Esophagus muscularis mucosa (tissue), 4 donors: ENCODE data around the gene ADAM33. TPM values are rescaled to one million over a fixed set of nuclear protein-coding genes. Genes with fewer than 3 reads are reported as not detected.

Experiments used
- DNase-seq: peaks from one replicate; pipeline ENCODE4 v3.0.0-alpha.2; 2017; ENCODE audit errors: extremely low spot score
- H3K27ac ChIP-seq, 4 donors: fragments of 200-600 bp; sonication (generic); replicated peaks in 1 of 4; 1 replicate in 3 of 4; 2 replicates in 1 of 4; pipeline ENCODE4 v1.5.1; 2016 to 2019; ENCODE audit warnings: mild to moderate bottlenecking in 1 of 4
- H3K27me3 ChIP-seq, 4 donors: fragments of 200-600 bp; sonication (generic); one replicate each; pipeline versions ENCODE4 v1.5.1 to v1.6.0; 2016 to 2019
- H3K36me3 ChIP-seq, 4 donors: fragments of 200-600 bp; sonication (generic); one replicate each; pipeline ENCODE4 v1.5.1; 2016 to 2019
- H3K4me1 ChIP-seq, 4 donors: fragments of 200-600 bp; sonication (generic); one replicate each; pipeline ENCODE4 v1.5.1; 2016 to 2019
- H3K4me3 ChIP-seq, 4 donors: fragments of 200-600 bp; sonication (generic); 1 replicate in 2 of 4; 2 replicates in 2 of 4; pipeline ENCODE4 v1.5.1; 2016 to 2019; ENCODE audit warnings: mild to moderate bottlenecking in 4 of 4, moderate library complexity in 1 of 4
- H3K9me3 ChIP-seq, 4 donors: fragments of 200-600 bp; sonication (generic); 1 replicate in 3 of 4; 2 replicates in 1 of 4; pipeline ENCODE4 v1.5.1; 2016 to 2019
- EP300 ChIP-seq: sonication (generic); formaldehyde crosslinking; IDR thresholded peaks from one replicate; pipeline ENCODE4 v1.6.1; 2017; ENCODE audit warnings: antibody characterized with exemption
- POLR2A ChIP-seq: fragments of 450-650 bp; IDR thresholded peaks from one replicate; pipeline ENCODE4 v1.6.1; 2017; ENCODE audit warnings: antibody characterized with exemption, moderate library complexity, mild to moderate bottlenecking, low read depth
- POLR2AphosphoS5 ChIP-seq, 2 donors: sonication (generic); formaldehyde crosslinking; IDR thresholded peaks; one replicate each; pipeline ENCODE4 v1.6.1; 2017; ENCODE audit warnings: antibody characterized with exemption in 2 of 2
- WGBS: methylation state at CpG from one replicate; pipeline ENCODE4 v1.1.5; 2018; 5-methylcytosine and 5-hydroxymethylcytosine counted together
- intact Hi-C: fragments of 100-400 bp; cut with DNase I; formaldehyde crosslinking; loops from one replicate; pipeline ENCODE4 v1.15.1; 2023
- total RNA-seq, 4 donors: library from RNA; depleted of rRNA; stranded (reverse); fragments of >200 nt; gene quantifications; one replicate each; pipeline versions ENCODE4 v1.1.0 to v1.2.1, GENCODE V29; 2016
- TF ChIP-seq, protein P1 (sequence below), 3 experiments: fragments of 200-600 bp in 2 of 3; fragments of 450-650 bp in 1 of 3; sonication (generic) in 2 of 3; IDR thresholded peaks; one replicate each; pipeline ENCODE4 v1.5.1; 2017 to 2019; ENCODE audit warnings: antibody characterized with exemption in 3 of 3, mild to moderate bottlenecking in 2 of 3, moderate library complexity in 1 of 3

Gene ADAM33
- total RNA-seq, 4 donors from 2014 or later: 45.4 to 144 (median 64.4) TPM

DNA sequence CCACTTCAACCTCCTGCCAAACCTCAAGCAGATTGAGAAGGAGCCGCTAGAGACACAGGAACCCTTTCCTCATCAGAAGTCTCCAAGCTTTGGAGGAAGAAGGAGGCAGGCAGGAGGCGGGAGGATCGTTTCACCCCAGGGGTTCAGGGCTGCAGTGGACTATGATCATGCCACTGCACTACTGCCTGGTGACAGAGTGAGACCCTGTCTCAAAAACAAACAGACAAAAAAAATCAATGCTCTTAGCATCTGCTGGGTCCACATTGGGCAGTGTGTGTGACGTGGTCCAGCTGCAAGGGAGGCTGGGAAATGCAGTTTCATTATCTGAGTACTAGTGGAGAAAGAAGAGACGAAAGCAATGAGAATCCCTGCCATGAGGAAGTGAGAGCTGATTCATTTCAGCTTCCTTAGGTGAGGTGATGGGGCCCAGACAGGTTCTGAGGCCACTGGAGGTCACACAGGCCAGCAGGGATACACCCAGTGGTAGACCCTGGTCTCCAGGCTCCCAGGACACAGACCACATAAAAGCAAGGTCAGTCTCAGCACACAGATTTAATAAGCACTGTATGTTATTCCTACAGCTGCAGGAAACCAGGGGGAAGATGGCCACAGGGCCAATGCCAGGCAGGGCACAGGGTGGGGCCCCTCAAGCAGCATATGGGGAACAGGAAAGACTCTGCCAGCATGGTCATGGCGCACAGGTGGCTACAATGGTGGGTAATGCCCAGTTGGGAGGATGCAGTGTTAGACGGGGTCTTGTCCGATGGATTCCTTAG is 22.9 kb downstream of the ADAM33 start:
- Histone ChIP-seq H3K27me3 (peaks cover 0 to 55% (median 16%) of the 10 kb centered on the region in 4 donors), H3K36me3 (no peaks in the 10 kb centered on the region), H3K27ac (no peak overlapping the region), H3K9me3 (peaks cover 0 to under 1% (median 0%) of the 10 kb centered on the region in 4 donors), H3K4me3 (no peak overlapping the region), H3K4me1 (peaks cover 4 to 15% (median 13%) of the 10 kb centered on the region in 4 donors)
- TF ChIP-seq EP300 (no peak), POLR2AphosphoS5 (IDR thresholded peaks at IDR 0.05) (no peak), POLR2A (no peak)
- TF ChIP-seq, protein P1, sequence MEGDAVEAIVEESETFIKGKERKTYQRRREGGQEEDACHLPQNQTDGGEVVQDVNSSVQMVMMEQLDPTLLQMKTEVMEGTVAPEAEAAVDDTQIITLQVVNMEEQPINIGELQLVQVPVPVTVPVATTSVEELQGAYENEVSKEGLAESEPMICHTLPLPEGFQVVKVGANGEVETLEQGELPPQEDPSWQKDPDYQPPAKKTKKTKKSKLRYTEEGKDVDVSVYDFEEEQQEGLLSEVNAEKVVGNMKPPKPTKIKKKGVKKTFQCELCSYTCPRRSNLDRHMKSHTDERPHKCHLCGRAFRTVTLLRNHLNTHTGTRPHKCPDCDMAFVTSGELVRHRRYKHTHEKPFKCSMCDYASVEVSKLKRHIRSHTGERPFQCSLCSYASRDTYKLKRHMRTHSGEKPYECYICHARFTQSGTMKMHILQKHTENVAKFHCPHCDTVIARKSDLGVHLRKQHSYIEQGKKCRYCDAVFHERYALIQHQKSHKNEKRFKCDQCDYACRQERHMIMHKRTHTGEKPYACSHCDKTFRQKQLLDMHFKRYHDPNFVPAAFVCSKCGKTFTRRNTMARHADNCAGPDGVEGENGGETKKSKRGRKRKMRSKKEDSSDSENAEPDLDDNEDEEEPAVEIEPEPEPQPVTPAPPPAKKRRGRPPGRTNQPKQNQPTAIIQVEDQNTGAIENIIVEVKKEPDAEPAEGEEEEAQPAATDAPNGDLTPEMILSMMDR (IDR thresholded peaks at IDR 0.05): no peak
- DNase-seq: no peak
- WGBS: 74% methylated on average over 8 of the region's 8 CpGs
- intact Hi-C loops: no loop called here

DNA sequence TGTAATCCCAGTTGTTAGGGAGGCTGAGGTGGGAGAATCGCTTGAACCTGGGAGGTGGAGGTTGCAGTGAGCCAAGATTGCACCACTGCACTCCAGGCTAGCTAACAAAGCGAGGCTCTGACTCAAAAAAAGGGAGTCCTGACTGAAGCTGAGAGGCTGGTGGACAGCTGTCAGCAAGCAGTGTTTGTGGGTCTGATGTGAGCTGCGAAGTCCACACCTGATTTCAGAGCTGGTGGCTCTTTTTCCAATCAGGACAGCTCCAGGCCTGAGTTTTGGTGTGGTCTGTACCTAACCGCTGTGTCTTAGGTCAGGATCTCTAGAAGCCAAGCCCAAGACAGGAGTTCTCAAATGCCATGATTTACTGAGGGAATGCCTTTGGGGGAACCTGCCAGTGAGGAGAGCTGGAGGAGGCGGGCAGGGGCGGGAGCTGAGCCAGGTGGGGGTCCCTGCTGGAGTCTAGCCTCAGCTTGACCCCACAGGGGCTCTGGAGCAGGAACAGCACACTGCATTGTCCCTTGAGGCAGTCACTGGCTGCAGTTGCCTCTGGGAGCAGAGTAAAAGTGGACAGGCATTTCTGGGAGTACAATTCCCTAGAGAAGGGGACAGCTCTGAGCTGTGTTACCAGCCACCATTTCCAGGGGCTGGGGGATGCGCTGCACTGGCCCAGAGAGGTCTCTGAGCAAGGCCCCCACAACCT is 23.6 kb downstream of the ADAM33 start:
- Histone ChIP-seq H3K27me3 (peaks cover 0 to 54% (median 16%) of the 10 kb centered on the region in 4 donors), H3K36me3 (no peaks in the 10 kb centered on the region), H3K4me1 (peaks cover 4 to 15% (median 13%) of the 10 kb centered on the region in 4 donors), H3K27ac (no peak overlapping the region), H3K4me3 (no peak overlapping the region), H3K9me3 (peaks cover 0 to 8% (median 0%) of the 10 kb centered on the region in 4 donors)
- intact Hi-C loops: no loop called here
- WGBS: 90% methylated on average over 5 of the region's 7 CpGs
- TF ChIP-seq POLR2AphosphoS5 (IDR thresholded peaks at IDR 0.05): no peak
- TF ChIP-seq EP300: no peak
- TF ChIP-seq POLR2A: no peak
- no peak for DNase-seq

DNA sequence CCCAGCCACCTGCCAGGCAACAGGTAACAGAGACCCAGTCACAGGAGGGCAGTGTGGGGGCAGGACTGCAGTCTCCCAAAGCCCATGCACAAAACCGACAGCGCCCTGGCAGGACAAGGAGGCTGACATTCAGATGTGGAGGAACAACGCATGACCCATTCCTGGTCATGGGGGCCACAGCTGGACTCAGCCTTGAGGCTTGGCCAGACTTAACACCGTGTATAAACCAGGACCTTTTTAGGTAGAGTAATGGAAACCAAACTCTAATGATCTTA is 26.7 kb downstream of the ADAM33 start:
- intact Hi-C loops: no loop called here
- WGBS: 91% methylated on average over 3 of the region's 4 CpGs
- H3K27me3 ChIP-seq: peaks cover 0 to 26% (median 2%) of the 10 kb centered on the region in 4 donors
- H3K9me3 ChIP-seq: peaks cover 0 to 10% (median 0%) of the 10 kb centered on the region in 4 donors
- DNase-seq: no peak
- H3K4me1 ChIP-seq: peaks cover 0 to 2% (median under 1%) of the 10 kb centered on the region in 4 donors
- H3K36me3 ChIP-seq: peaks cover 0 to 5% (median 1%) of the 10 kb centered on the region in 4 donors
- no peak overlapping the region for H3K4me3 ChIP-seq
- TF ChIP-seq POLR2AphosphoS5 (IDR thresholded peaks at IDR 0.05) (no peak), EP300 (no peak), POLR2A (no peak)
- TF ChIP-seq, protein P1 (IDR thresholded peaks at IDR 0.05): no peak
- no peak overlapping the region for H3K27ac ChIP-seq

DNA sequence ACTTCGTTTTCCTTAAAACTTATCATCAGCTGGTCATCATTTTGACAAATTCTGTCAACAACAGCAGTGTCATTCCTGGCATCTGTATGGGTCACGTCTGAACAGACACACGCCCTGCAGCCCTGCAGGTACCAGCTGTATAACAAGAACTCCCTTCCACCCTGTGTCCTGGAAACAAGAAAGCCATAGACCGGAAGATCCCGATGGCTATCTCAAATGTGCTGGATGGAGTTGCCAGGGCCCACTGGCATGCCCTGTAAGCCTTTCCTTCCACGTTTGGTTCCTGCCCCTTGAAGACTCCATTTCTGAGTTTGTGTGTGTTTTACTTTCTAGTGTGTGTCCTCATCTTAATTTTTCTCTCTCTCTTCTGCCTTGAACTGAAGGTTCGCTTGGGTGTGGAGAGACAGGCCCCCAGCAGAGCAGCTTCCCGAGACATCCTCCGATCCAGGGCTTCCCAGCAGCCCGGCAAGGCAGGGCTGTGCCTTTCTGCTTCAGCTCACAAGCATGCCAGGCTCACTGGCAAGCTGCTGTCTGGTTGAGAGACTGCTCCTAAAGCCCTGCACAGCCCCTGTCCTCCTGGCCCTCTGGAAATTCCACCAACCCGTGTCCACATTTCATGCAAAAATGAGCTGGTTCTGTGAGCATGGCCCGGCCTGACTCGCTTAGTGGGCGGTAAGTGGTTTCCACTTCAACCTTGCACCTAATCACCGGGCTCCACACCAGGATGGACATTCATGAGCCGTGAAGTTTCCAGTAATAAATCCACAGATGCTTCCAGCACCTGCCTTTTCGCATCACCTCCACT is 27.3 kb downstream of the ADAM33 start:
- Histone ChIP-seq H3K4me3 (no peak overlapping the region), H3K9me3 (peaks cover 0 to 10% (median 0%) of the 10 kb centered on the region in 4 donors), H3K27ac (no peak overlapping the region), H3K36me3 (peaks cover 0 to 10% (median 6%) of the 10 kb centered on the region in 4 donors), H3K4me1 (no peaks in the 10 kb centered on the region), H3K27me3 (peaks cover 0 to 21% (median 0%) of the 10 kb centered on the region in 4 donors)
- intact Hi-C loops: no loop called here
- TF ChIP-seq POLR2AphosphoS5 (IDR thresholded peaks at IDR 0.05) (no peak), POLR2A (no peak), EP300 (no peak)
- TF ChIP-seq, protein P1 (IDR thresholded peaks at IDR 0.05): no peak
- WGBS: 78% methylated on average over 17 of the region's 17 CpGs
- no peak for DNase-seq
